ENCODE data around the gene COL25A1.
"Not testable (repeated sequence)": the region's sequence is repeated elsewhere in the genome, so short reads cannot be mapped to it uniquely, and the experiment has no call there.

DNA sequence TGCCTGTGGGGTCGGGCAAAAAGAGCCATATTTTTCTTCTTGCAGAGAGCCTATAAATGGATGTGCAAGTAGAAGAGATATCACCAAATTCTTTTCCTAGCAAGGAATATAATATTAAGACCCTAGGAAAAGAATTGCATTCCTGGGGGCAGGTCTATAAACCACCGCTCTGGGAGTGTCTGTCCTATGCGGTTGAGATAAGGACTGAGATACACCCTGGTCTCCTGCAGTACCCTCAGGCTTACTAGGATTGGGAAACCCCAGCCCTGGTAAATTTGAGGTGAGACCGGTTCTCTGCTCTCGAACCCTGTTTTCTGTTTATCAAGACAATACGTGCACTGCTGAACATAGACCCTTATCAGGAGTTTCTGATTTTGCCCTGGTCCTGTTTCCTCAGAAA, 280.8 kb downstream of the COL25A1 start:
- TF ChIP-seq, protein P1, sequence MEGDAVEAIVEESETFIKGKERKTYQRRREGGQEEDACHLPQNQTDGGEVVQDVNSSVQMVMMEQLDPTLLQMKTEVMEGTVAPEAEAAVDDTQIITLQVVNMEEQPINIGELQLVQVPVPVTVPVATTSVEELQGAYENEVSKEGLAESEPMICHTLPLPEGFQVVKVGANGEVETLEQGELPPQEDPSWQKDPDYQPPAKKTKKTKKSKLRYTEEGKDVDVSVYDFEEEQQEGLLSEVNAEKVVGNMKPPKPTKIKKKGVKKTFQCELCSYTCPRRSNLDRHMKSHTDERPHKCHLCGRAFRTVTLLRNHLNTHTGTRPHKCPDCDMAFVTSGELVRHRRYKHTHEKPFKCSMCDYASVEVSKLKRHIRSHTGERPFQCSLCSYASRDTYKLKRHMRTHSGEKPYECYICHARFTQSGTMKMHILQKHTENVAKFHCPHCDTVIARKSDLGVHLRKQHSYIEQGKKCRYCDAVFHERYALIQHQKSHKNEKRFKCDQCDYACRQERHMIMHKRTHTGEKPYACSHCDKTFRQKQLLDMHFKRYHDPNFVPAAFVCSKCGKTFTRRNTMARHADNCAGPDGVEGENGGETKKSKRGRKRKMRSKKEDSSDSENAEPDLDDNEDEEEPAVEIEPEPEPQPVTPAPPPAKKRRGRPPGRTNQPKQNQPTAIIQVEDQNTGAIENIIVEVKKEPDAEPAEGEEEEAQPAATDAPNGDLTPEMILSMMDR (IDR thresholded peaks at IDR 0.05; ENCODE audit: insufficient read depth, low read depth, low read length), result not testable (repeated sequence)
- TF ChIP-seq EZH2 (IDR thresholded peaks at IDR 0.05; ENCODE audit: insufficient read depth, low read length), result not testable (repeated sequence)

All from astrocyte (in vitro differentiated cells and primary cell).